HG03354 (cell line): ENCODE results near the gene SRRM5.
"Not testable (repeated sequence)": the region's sequence is repeated elsewhere in the genome, so short reads cannot be mapped to it uniquely, and the experiment has no call there.

Source experiments
- ATAC-seq: cut with Tn5 transposase; IDR thresholded peaks from one replicate; pipeline ENCODE4 v1.9.1; 2021; ENCODE audit warnings: mild to moderate bottlenecking; ENCODE audit not compliant: unreplicated experiment, poor library complexity, severe bottlenecking

SRRM5 gene, protein sequence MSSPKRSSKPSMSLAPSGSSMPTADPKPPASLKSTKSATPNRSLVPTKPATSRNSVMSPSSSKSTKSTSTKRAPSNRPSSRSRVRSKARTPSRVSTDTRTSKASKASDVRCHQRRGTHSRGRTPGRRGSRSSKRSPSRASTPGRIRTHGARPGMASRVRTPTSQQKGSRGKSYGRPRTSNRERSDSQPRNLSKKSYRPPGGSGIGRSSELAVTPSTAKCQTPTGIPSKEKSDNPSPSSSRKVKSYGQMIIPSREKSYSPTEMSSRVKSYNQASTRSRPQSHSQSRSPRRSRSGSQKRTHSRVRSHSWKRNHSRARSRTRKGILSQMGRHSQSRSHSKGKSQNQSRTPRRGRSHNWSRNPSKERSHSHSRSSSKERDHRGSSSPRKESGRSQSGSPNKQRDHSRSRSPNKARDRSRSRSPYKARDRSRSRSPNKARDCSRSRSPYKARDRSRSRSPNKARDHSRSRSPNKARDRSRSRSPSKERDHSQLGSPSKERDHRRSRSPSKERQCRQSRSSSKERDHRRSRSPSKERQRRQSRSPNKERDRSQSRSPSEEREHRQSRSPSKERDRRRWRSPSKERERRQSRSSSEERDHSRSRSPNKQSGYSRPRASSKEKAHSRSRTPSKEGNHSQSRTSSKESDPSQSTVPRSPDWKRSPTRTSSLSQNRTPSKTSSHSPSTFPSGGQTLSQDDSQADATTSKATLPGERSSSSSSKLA

DNA sequence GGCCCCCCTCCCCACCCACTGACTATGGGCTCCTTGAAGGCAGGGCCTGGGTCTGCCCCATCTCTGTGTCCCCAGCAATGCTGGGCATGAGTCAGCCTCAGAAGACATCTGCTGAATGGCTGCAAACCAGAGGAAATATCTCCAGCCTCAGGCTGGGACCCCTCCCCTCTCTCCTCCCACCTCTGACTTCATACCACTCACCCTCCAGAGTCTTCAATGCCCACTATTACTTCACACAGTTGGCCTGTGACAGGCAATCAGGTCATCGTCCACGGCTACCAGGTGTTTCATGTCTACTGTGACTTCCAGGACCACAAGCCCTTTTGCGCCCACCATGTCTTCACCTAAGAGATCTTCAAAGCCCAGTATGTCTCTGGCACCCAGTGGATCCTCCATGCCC, at the start of gene SRRM5:
Gene SRRM5 (plus strand): TSS at position 301 of the 400 bp plus-strand sequence. CDS start 34 bp downstream, at position 335.
- no peak for ATAC-seq

DNA sequence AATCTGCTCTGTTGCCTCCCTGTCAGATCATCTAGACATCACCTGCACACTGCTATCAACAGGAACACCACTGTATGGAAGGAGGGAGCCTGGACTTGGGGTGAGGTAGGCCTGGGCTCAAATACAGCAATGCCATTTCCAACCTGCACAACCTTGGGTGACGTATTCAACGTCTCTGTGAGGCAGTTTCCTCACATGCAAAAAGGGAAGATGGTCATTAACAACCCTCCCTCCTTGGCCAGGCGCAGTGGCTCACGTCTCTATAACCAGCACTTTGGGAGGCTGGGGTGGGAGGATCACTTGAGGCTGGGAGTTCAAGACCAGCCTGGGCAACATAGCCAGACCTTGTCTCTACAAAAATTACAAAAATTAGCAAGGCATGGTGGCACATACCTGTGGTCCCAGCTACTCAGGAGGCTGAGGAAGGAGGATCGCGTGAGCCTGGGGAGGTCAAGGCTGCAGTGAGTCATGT, 49.6 kb upstream of the SRRM5 start:
- no peak for ATAC-seq

DNA sequence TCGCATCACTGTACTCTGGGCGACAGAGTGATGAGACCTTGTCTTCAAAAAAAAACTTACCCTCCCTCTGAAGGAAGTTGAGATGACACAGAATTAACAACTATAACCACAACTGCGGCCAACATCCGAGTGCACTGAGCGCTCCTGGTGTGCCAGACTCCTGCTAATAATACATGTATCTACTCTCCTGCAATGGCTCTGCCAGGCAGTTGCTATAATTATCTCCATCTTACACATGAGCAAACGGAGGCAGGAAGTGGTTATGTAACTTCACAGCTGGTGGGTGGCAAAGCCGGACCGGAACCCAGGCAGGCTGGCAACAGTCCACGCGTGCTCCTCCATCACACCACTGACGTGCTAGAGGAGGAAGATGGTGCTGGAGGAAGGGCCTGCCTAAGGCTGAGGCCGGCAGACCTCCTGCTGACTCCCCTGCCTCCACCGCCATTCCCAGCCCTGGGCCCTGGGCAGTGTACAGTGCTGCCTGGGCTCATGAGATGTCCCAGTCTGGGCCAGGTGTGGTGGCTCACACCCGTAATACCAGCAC, 49.1 kb upstream of the SRRM5 start:
- ATAC-seq = peak; percentile 73

DNA sequence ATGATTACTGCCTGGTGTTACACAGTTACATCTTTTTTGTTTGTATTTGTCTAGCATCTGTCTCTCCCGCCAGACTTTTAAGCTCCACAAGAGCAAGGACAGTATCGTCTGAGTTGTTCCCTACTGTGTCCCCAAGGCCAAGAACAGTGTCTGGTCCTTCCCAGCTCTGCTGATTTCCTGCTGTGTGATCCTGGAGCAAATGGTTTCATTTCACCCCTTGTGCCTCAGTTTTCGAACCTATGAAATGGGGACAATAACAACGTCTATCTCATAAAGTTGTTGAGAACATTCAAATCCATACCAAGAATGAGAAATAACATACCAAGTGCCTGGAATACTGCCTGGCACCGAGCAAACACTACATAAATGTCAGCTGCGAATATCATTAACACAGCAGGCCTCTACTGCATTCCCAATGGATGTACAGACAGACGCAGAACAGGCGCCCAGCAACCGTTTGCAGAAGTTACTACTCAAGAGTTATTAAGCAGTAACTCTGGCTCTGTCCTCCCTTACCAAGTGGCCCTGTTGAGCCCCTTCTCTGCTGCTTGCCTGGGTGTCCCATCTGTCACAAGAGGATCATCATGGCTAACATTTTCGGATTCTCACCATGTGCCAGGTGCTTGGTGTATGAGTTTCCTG, 48.0 kb upstream of the SRRM5 start:
- ATAC-seq = no peak

DNA sequence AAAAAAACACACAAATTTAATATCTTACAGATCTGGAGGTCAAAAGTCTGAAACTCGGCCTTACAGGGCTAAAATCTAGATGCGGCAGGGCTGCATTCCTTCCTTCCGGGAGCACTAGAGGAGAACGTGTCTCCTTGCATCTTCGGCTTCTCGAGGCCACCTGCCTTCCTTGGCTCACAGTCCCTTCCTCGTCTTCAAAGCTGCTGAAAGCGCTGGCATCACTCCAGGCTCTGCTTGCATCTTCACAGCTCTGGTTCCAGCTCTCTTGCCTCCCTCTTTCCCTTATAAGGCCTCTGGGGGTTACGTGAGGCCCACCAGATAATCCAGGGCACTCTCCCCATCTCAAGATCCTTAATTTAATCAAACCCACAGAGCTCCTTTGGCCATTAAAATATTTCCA, 47.1 kb upstream of the SRRM5 start:
- no peak for ATAC-seq

DNA sequence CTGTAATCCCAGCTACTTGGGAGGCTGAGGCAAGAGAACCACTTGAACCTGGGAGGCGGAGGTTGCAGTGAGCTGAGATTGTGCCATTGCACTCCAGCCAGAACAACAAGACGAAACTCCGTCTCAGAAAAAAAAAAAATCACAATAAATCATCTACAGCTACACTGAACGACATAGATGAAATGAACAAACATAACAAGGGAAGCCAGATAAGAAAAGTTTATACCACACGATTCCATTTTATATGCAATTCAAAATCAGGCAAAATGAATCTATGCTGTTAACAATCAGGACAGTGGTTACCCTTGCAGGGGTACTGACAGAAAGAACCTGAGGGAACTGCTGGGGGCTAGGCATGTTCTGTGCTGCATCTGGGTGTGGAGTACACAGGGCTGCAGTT, 42.2 kb upstream of the SRRM5 start:
- ATAC-seq = no peak

DNA sequence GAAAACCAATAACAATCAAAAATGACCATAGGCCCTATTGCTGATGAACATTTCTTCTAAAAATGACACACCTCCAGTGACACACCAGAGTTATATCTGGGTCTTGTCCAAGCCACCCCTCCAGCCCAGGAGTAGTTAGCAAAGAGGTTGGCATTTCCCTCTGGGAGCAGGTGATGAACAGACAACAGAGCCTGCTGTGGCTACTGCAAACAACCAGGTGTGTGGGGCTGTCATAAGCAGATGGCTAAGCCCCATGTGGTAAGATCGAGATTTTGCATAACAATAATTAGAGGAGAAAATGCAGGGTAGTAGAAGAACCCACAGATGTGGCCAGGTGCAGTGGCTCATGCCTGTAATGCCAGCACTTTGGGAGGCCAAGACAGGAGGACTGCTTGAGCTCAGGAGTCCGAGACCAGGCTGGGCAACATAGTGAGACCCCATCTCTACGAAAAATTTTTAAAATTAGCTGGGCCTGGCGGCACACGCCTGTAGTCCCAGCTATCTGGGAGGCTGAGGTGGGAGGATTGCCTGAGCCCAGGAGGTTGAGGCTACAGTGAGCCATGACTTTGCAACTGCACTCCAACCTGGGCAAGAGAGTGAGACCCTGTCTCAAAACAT, 41.6 kb upstream of the SRRM5 start:
- no peak for ATAC-seq

DNA sequence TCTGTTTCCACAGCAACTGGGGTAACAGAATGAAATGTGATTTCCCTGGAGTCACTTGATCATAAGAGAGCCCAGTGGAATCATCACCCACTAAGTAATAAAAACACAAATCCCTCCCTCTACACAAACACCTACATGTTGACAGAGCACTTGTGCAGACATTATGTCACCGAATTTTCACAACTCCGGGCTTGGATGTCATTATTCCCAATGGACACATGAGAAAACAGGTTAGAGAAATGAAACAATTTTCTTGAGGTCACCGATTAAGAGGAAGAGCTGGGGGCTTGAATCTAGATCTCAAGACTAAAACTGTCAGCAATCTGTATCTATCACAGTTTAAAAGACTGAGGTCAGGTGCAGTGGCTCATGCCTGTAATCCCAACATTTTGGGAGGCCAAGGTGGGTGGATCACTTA, 39.7 kb upstream of the SRRM5 start:
- no peak for ATAC-seq

DNA sequence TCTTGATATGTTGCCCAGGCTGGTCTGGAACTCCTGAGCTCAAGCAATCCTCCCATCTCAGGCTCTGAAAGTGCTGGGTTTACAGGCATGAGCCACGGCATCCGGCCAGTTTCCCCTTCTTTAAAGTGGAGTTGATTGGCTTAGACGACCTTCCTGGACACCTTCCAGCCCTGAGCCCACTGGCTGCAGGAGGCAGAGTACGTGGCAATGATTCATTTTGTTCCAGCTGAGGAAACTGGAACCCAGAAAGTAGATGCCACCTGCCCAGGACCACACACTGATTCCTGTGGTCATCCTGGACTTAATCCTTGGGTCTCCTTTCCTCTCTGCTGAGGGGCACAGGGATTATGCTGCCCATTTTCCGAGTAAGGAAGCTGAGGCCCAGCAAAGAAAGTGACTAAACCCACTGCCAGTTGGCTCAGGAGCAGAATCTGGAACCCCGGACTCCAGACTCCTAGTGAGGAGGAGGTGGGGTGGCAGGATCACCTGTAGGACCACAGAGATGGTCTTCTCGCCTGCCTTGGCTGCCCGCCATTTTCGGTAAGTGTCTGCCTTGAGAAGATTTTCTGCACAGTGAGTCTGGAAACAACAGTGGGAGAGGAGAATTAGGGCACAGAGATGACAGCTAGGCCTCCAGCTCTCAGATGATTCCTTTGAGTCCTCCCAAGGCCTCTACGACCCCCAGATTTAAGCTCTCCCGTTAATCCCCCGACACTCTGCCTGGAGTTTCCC, 37.3 kb upstream of the SRRM5 start:
- ATAC-seq = no peak

DNA sequence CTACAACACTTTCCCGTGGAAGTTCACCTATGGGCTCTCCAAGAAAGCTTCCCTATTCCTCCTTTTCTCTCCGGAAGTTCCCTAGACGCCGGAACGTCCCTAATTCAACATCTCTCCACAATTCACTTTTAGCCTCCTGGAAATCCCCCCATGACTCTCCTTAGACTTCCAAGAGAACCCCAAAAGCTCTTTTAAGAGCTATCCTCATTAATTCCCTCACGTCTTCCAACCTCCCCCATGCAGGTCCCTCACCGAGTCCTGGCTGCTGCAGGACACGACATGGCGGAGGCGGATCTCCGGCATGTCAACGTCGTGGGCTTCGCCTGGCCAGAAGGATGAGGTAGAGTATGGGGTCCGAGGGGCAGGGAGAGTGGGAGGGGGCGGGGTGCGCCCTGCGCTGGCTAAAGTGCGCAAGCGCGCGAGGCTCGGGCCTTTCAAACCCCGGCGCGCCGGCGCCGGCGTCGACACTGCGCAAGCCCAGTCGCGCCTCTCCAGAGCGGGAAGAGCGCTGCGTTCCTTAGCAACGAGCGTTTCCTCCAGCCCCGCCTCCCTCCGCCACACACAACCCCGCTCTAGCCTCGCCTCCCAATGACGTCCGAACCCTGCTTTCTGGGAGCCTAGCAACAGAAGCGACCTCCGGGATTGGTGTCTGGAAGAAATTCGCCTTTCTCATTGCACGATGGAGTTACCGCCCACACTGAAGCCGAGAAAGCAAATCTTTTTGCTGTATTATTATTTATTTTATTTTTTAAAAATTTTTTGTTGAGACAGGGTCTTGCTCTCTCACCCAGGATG, 36.5 kb upstream of the SRRM5 start, which contains the start of the genes PINLYP and XRCC1:
Gene PINLYP (plus strand): TSS at position 646 of the 795 bp plus-strand sequence. CDS start 1,391 bp downstream, outside the sequence.
Gene XRCC1 (minus strand): TSS at position 372 of the 795 bp plus-strand sequence. CDS start 69 bp downstream, at position 303.
- peak; percentile 98 for ATAC-seq

DNA sequence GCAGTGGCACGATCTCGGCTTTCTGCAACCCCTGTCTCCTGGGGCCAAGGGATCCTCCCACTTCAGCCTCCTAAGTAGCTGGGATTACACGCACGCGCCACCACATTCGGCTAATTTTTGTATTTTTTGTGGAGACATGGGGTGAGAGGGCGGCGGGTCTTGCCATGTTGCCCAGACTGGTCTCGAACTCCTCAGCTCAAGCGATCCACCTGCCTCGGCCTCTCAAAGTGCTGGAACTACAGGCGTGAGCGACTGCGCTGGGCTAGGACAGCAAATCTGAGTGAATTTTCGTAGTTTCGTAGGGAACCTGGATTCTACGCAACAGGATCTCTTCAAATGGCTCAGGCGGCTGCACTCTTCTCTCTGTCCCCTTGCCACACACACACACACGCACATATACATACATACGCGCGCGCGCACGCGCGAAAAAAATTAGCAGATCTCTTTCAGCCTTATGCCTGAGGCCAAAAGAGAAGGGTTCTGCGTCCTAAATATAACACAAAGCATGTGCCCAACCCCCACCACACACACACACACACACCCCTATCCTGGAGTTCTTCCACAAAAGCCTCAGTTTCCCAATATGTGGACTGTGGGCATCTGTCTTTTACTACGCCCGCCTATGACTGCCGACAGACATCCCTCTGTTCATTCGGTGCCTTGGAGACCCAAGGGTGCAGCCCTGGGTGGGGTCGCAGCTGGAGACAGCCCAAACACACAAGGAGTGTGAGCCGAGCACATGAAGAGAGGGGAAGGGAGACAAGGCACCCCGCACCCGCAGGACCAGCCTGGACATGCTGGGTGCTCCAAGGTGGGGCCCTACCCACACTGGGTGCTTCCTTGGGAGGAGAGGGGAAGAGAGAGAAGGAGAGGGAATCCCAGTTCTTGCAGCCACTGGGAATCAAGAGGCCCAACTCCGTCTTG, 35.7 kb upstream of the SRRM5 start:
- ATAC-seq = peak; percentile 6

DNA sequence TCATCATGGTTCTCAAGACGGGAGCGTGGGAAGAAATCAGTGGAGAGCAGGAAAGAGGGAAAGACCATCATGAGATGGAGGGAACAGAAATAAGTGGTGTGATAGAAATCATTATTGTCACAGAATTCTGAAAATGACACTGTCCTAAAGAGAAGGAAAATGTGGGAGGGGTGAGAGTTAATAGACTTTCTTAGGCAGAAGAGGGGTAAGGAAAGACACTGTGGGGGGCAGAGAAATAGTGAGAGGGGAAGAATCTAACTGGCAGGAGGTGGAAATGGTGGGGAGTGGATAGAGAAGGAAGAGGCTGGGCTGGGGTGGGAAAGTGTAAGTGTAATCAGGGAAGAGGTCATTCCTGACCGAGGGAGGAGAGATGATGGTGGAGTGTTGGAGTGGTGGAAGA, 33.1 kb upstream of the SRRM5 start:
- ATAC-seq = no peak

DNA sequence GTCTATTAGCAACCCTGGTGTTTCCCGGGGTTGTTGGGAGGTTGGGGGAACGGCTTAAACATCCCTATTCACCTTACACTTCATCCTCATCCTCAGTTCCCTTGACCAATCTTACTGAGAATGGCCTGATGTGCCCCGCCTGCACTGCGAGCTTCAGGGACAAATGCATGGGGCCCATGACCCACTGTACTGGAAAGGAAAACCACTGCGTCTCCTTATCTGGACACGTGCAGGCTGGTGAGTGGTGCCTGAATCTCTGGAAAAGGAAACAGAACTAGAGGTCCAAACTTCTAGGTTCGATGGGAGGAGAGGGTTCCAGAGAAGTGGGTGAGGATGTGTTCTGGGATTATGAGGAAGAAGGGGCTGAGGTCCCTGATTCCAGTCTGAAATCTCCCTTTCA, 30.4 kb upstream of the SRRM5 start:
- no peak for ATAC-seq

DNA sequence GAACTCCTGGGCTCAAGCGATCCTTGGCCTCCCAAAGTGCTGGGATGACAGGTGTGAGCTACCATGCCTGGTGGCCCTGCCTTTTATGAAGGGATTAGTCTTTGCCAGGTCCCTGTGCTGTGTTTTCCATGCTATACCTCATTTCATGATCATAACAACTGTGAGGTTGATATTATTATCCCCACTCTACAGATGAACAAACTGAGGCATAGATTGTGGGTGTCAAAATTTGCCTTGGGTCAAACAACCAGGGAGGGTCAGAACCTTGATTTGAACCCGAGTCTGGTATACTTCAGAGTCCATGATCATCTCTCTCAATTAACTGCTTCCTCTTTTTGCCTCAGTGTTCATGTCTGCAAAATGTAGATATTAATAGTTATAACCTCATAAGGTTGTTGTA, 29.4 kb upstream of the SRRM5 start:
- ATAC-seq = no peak

DNA sequence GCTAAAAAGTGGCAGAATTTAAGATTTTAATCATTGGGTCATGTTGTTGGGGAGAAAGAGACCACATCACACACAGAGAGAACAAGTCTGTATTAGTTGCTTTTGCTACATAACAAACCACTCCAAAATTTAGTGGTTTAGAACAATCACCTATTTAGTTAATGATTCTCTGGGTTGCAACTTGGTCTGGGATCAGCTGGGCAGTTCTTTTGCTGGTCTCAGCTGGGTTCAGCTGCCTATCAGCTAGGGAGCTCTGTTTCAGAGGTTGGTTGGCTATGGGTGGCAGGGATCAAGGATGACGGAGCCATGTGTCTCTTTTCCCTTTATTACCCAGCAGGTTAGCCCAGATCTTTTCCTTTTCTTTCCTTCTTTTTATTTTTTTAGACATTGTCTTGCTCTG, 27.4 kb upstream of the SRRM5 start:
- peak; percentile 62 for ATAC-seq

DNA sequence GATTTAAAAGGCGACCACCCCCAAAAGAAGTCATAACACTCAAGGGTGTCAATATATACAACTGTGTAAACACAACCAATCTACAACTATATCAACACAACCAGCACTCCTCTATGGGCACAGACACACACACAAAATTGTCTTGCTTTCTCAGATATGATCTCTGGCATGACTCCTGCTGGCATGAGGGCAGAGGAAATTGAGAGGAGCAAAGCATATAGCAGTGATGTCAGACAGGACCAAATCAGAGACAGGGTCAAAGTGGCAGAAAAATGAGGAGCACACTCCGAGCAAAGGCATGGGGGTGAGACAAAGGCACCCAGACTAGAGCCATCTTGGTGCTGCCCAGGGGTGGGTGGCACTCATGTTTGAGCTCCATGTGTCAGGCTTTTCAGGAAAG, 25.5 kb upstream of the SRRM5 start:
- ATAC-seq = no peak

DNA sequence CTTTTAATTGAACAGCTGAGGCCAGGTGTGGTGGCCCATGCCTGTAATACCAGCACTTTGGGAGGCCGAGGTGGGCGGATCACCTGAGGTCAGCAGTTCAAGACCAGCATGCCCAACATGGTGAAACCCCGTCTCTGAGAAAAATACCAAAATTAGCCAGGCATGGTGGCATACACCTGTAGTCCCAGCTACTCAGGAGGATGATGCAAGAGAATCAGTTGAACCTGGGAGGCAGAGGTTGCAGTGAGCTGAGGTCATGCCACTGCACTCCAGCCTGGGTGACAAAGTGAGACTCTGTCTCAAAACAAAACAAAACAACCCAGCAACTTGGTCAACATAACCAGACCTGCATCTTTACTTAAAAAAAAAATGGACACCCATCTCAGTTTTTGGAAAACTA, 24.9 kb upstream of the SRRM5 start:
- ATAC-seq = not testable (repeated sequence)
